PC-3 (cell line): Measurements from ENCODE around the gene METTL17.

Experiments
- EZH2 ChIP-seq: fragments of 300-600 bp; sonication (generic); IDR thresholded peaks from one replicate; pipeline ENCODE4 v1.6.1; 2017; ENCODE audit warnings: antibody characterized with exemption, mild to moderate bottlenecking, low read length; ENCODE audit not compliant: unreplicated experiment
- EZH2phosphoT487 ChIP-seq: fragments of 300-600 bp; sonication (generic); IDR thresholded peaks from 2 replicates; pipeline ENCODE4 v1.6.1; 2018; ENCODE audit warnings: mild to moderate bottlenecking, antibody characterized with exemption, low read length, borderline replicate concordance
- TF ChIP-seq, protein P1 (sequence below): fragments of 300-600 bp; sonication (generic); conservative IDR thresholded peaks from 2 replicates; pipeline ENCODE4 v1.5.1; 2017; ENCODE audit warnings: antibody characterized with exemption, low read depth, mild to moderate bottlenecking, low read length

DNA sequence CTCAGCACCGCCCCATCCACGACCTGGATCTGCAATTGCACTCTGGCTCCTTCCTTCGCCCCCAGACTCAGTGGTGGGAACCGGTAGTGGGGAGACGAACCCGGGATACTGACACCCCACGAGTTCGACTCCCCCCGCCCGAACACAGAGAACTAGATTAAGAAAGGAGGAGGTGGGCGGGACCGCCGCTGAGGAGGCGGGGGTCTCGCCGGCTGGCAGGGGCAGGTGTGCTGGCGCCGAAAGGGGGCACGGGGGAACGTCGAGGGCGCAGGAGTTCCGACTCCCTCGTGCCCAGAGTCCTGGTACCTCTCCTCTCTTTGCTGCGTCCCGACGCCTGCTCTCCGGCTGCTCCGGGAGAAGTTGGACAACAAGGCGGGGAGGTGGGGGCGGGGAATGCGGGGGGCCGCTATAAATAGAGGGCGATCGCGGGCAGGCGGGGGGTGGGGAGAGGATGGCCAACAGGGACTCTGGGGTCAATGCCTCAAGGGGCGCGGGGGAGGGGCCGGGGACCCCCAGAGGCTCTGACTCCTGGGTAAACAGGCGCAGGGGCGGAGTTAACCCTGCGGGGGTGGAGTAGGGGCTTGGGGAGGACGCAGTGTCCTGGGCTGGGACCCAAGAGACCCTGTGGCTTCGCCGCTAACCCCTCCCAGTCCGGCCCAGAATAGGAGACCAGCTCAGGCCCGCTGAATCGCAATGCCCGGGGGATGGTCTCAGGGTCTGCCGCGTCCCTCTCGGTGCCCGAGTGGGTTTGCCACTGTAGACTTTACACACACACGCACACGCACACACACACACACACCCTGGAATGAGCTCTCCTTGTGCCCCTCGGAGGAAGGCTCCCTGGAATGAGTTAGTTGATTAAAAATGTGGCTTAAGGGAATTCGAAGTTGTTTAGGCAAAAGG lies 35.8 kb downstream of the METTL17 start:
- TF ChIP-seq, protein P1, sequence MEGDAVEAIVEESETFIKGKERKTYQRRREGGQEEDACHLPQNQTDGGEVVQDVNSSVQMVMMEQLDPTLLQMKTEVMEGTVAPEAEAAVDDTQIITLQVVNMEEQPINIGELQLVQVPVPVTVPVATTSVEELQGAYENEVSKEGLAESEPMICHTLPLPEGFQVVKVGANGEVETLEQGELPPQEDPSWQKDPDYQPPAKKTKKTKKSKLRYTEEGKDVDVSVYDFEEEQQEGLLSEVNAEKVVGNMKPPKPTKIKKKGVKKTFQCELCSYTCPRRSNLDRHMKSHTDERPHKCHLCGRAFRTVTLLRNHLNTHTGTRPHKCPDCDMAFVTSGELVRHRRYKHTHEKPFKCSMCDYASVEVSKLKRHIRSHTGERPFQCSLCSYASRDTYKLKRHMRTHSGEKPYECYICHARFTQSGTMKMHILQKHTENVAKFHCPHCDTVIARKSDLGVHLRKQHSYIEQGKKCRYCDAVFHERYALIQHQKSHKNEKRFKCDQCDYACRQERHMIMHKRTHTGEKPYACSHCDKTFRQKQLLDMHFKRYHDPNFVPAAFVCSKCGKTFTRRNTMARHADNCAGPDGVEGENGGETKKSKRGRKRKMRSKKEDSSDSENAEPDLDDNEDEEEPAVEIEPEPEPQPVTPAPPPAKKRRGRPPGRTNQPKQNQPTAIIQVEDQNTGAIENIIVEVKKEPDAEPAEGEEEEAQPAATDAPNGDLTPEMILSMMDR, result no peak
- TF ChIP-seq EZH2 (no peak), EZH2phosphoT487 (no peak)
